Fibroblast of lung (primary cell): ENCODE results near the gene SPRY2.

Source experiments
- CTCF ChIP-seq, 2 donors: IDR thresholded peaks in 1 of 2; conservative IDR thresholded peaks in 1 of 2; 1 replicate in 1 of 2; 2 replicates in 1 of 2; pipeline ENCODE4 v1.5.1; 2011 to 2012; ENCODE audit warnings: low read length in 2 of 2, control low read depth in 1 of 2, inconsistent platforms in 1 of 2, low read depth in 1 of 2, mild to moderate bottlenecking in 1 of 2
- EZH2 ChIP-seq: IDR thresholded peaks from 2 replicates; pipeline ENCODE4 v1.5.1; 2012; ENCODE audit warnings: low read length, control low read depth, mild to moderate bottlenecking; ENCODE audit errors: missing control alignments

GRCh38 chr13:80307401-80307987 is 33.4 kb downstream of the SPRY2 start:
- no peak for TF ChIP-seq CTCF (conservative IDR thresholded peaks at IDR 0.05 in 1 of 2, IDR thresholded peaks at IDR 0.05 in 1 of 2; ENCODE audit: low read depth in 1 of 2, low read length in 2 of 2)
- TF ChIP-seq EZH2: no peak
